ENCODE measurements around the gene OR2V2. TPM values are rescaled to one million over a fixed set of nuclear protein-coding genes. Genes with fewer than 3 reads are reported as not detected.

The OR2V2 gene
- total RNA-seq, 1 donor from 2014 or later, result not detected

- no peaks in the 10 kb centered on the region for H3K36me3 ChIP-seq
- TF ChIP-seq, protein P1, sequence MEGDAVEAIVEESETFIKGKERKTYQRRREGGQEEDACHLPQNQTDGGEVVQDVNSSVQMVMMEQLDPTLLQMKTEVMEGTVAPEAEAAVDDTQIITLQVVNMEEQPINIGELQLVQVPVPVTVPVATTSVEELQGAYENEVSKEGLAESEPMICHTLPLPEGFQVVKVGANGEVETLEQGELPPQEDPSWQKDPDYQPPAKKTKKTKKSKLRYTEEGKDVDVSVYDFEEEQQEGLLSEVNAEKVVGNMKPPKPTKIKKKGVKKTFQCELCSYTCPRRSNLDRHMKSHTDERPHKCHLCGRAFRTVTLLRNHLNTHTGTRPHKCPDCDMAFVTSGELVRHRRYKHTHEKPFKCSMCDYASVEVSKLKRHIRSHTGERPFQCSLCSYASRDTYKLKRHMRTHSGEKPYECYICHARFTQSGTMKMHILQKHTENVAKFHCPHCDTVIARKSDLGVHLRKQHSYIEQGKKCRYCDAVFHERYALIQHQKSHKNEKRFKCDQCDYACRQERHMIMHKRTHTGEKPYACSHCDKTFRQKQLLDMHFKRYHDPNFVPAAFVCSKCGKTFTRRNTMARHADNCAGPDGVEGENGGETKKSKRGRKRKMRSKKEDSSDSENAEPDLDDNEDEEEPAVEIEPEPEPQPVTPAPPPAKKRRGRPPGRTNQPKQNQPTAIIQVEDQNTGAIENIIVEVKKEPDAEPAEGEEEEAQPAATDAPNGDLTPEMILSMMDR (IDR thresholded peaks at IDR 0.05), result no peak
- H3K4me1 ChIP-seq, result no peaks in the 10 kb centered on the region
- H3K27ac ChIP-seq, result no peak overlapping the region
- H3K4me3 ChIP-seq, result no peak overlapping the region
- no peaks in the 10 kb centered on the region for H3K9me3 ChIP-seq
- H3K27me3 ChIP-seq, result peaks cover 24% of the 10 kb centered on the region
- ATAC-seq (no peak), DNase-seq (no peak)
- intact Hi-C loops (cut with DNase I), result no loop called here
Measured at GRCh38 chr5:181149806-181150733, 2.7 kb downstream of the OR2V2 start.

GRCh38 chr5:181151146-181151545, 3.8 kb downstream of the OR2V2 start:
- Histone ChIP-seq H3K4me1 (no peaks in the 10 kb centered on the region), H3K27me3 (peaks cover 24% of the 10 kb centered on the region), H3K27ac (no peak overlapping the region), H3K4me3 (no peak overlapping the region), H3K36me3 (no peaks in the 10 kb centered on the region), H3K9me3 (no peaks in the 10 kb centered on the region)
- ATAC-seq, result peak; percentile 40
- intact Hi-C loops (cut with DNase I), result no loop called here
- TF ChIP-seq, protein P1 (IDR thresholded peaks at IDR 0.05), result no peak
- DNase-seq, result no peak

DNA sequence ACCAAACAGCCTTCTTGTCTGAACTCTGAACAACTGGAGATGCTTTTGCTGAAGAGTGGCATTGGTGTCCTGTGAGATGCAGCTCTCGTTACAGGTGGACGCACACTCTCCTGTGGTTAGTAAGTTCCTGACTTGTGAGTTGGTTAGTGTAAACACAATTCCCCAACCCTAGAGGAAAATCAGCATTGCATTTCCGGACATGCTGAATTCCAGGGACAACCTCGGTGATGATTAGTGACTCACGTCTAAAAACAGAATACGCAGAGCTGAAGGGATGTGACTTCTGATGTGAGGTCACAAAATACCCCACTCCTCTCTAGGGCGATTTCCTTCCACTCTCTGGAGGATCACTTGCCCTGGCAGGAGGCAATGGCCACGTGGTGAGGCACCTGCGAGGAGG, 5.0 kb downstream of the OR2V2 start:
- Histone ChIP-seq H3K27me3 (peaks cover 24% of the 10 kb centered on the region), H3K36me3 (no peaks in the 10 kb centered on the region), H3K27ac (no peak overlapping the region), H3K9me3 (no peaks in the 10 kb centered on the region), H3K4me1 (no peaks in the 10 kb centered on the region), H3K4me3 (no peak overlapping the region)
- DNase-seq (no peak), ATAC-seq (no peak)
- intact Hi-C loops (cut with DNase I), result no loop called here
- TF ChIP-seq, protein P1 (IDR thresholded peaks at IDR 0.05), result no peak

- H3K36me3 ChIP-seq, result no peaks in the 10 kb centered on the region
- intact Hi-C loops (cut with DNase I), result no loop called here
- no peak overlapping the region for H3K27ac ChIP-seq
- TF ChIP-seq, protein P1 (IDR thresholded peaks at IDR 0.05), result no peak
- no peak for DNase-seq
- no peak for ATAC-seq
- H3K4me3 ChIP-seq, result no peak overlapping the region
- peaks cover 18% of the 10 kb centered on the region for H3K27me3 ChIP-seq
- no peaks in the 10 kb centered on the region for H3K4me1 ChIP-seq
- H3K9me3 ChIP-seq, result no peaks in the 10 kb centered on the region
Measured at GRCh38 chr5:181153814-181154213, 6.4 kb downstream of the OR2V2 start.

- H3K36me3 ChIP-seq, result no peaks in the 10 kb centered on the region
- ATAC-seq (no peak), DNase-seq (no peak)
- no peaks in the 10 kb centered on the region for H3K9me3 ChIP-seq
- no peaks in the 10 kb centered on the region for H3K4me1 ChIP-seq
- TF ChIP-seq, protein P1 (IDR thresholded peaks at IDR 0.05), result no peak
- intact Hi-C loops (cut with DNase I), result no loop called here
- no peaks in the 10 kb centered on the region for H3K27me3 ChIP-seq
- H3K27ac ChIP-seq, result no peak overlapping the region
- no peak overlapping the region for H3K4me3 ChIP-seq
Measured at GRCh38 chr5:181156758-181157157, 9.4 kb downstream of the OR2V2 start.
